ENCODE results near the gene CDH4.

DNA sequence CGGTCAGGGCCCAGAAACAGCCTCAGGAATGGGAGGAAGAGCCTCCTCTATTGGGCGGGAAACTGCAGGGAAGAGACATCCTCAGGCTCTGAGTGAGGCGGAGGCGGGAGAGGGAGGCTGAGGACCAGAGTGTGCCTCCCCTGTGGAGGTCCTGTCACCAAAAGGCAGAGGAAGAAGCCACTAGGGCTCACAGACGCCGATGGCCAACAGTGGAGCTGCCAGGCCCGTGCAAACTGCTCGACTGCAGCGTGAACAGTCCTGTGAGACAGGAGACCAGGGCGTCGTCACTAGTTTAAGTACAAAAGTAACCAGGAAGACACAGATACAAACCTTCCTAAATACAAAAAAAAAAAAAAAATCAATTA is 730.9 kb downstream of the CDH4 start:
- TF ChIP-seq, protein P1, sequence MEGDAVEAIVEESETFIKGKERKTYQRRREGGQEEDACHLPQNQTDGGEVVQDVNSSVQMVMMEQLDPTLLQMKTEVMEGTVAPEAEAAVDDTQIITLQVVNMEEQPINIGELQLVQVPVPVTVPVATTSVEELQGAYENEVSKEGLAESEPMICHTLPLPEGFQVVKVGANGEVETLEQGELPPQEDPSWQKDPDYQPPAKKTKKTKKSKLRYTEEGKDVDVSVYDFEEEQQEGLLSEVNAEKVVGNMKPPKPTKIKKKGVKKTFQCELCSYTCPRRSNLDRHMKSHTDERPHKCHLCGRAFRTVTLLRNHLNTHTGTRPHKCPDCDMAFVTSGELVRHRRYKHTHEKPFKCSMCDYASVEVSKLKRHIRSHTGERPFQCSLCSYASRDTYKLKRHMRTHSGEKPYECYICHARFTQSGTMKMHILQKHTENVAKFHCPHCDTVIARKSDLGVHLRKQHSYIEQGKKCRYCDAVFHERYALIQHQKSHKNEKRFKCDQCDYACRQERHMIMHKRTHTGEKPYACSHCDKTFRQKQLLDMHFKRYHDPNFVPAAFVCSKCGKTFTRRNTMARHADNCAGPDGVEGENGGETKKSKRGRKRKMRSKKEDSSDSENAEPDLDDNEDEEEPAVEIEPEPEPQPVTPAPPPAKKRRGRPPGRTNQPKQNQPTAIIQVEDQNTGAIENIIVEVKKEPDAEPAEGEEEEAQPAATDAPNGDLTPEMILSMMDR (IDR thresholded peaks at IDR 0.05), result no peak
- TF ChIP-seq EP300 (IDR thresholded peaks at IDR 0.05), result no peak

All from upper lobe of left lung (tissue), 4 donors.